HG02981 (cell line): ENCODE results near the gene LRRC51.
"Not testable (repeated sequence)": the region's sequence is repeated elsewhere in the genome, so short reads cannot be mapped to it uniquely, and the experiment has no call there.

Experiments used
- ATAC-seq: cut with Tn5 transposase; IDR thresholded peaks from one replicate; pipeline ENCODE4 v1.9.1; 2021; ENCODE audit warnings: mild to moderate bottlenecking, moderate library complexity; ENCODE audit not compliant: unreplicated experiment

The LRRC51 gene

GRCh38 chr11:72103754-72104167 is 23.1 kb downstream of the LRRC51 start:
- no peak for ATAC-seq

GRCh38 chr11:72105888-72106287 is 25.2 kb downstream of the LRRC51 start, which contains the start of gene TOMT:
TOMT (plus strand) TSS chr11:72105924; CDS start chr11:72105952, 28 bp downstream.
- ATAC-seq = no peak

- ATAC-seq = peak; percentile 4
Observed at GRCh38 chr11:72111300-72112142, 30.9 kb downstream of the LRRC51 start.

- ATAC-seq = peak; percentile 84
Observed at GRCh38 chr11:72112143-72112977, 31.7 kb downstream of the LRRC51 start, which contains the start of gene ANAPC15. ANAPC15 (minus strand) TSS chr11:72112695; CDS start chr11:72111276, 1,419 bp downstream.

GRCh38 chr11:72112978-72113808 is 32.5 kb downstream of the LRRC51 start:
- ATAC-seq = no peak

GRCh38 chr11:72114570-72114969 is 33.9 kb downstream of the LRRC51 start:
- no peak for ATAC-seq

- no peak for ATAC-seq
Observed at GRCh38 chr11:72116019-72116755, 35.5 kb downstream of the LRRC51 start.

GRCh38 chr11:72119198-72119597 is 38.5 kb downstream of the LRRC51 start:
- no peak for ATAC-seq

GRCh38 chr11:72120930-72121329 is 40.3 kb downstream of the LRRC51 start:
- ATAC-seq = no peak

- no peak for ATAC-seq
Observed at GRCh38 chr11:72122607-72123006, 42.0 kb downstream of the LRRC51 start.

GRCh38 chr11:72123117-72123653 is 42.5 kb downstream of the LRRC51 start:
- no peak for ATAC-seq

- no peak for ATAC-seq
Observed at GRCh38 chr11:72124046-72124445, 43.4 kb downstream of the LRRC51 start.

GRCh38 chr11:72125956-72126355 is 45.3 kb downstream of the LRRC51 start:
- ATAC-seq = no peak

GRCh38 chr11:72127923-72128322 is 47.3 kb downstream of the LRRC51 start:
- no peak for ATAC-seq

GRCh38 chr11:72129381-72129780 is 48.7 kb downstream of the LRRC51 start:
- no peak for ATAC-seq

- ATAC-seq = no peak
Observed at GRCh38 chr11:72132646-72133045, 52.0 kb downstream of the LRRC51 start.

- not testable (repeated sequence) for ATAC-seq
Observed at GRCh38 chr11:72135473-72135872, 54.8 kb downstream of the LRRC51 start, which contains the start of gene FOLR3. FOLR3 (plus strand) TSS chr11:72135725; CDS start chr11:72135953, 228 bp downstream.

GRCh38 chr11:72135891-72136683 is 55.4 kb downstream of the LRRC51 start:
- no peak for ATAC-seq
